Activated CD8-positive, alpha-beta memory T cell treated with anti-CD3 and anti-CD28 coated beads, Interleukin-2, amount 50 U/mL, for 24 hours (primary cell): ENCODE results near the gene L3HYPDH.
"Not testable (repeated sequence)": the region's sequence is repeated elsewhere in the genome, so short reads cannot be mapped to it uniquely, and the experiment has no call there.

Source experiments
- DNase-seq: peaks from one replicate; pipeline ENCODE4 v3.0.0-alpha.2; 2020; ENCODE audit errors: extremely low read depth

Gene L3HYPDH

DNA sequence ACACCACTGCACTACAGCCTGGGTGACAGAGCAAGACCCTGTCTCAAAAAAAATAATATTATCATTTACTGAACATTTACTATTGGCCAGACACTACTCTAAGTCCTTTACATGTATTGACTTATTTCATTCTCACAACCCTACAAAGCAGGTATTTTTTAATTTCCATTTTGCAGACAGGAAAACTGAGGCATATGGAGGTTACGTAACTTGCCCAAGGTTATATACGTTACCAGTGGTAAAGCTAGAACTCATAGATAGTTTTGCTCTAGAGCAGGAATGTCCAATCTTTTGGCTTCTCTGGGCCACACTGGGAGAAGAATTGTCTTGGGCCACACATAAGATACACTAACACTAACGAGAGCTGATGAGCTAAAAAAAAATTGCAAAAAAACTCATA is 5.7 kb downstream of the L3HYPDH start:
- no peak for DNase-seq

DNA sequence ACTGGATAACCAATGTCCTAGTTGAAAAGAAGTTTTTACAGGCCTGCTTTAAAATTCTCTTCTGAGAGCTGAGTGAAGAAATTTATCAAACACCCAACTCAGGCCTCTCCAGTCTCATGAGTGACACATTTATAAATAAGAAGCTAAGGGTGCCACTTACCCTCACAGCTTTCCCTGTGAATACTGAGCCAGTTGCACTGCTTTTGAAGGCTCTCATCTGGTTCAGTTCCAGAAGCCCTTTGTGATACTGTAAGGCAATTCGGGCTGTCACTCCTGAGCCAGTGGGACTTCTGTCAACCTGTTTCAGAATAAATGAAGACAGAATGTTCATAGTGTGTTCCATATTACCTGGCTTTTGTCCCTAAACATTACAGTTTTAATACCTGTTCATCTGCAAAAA is 8.5 kb downstream of the L3HYPDH start:
- DNase-seq: no peak

DNA sequence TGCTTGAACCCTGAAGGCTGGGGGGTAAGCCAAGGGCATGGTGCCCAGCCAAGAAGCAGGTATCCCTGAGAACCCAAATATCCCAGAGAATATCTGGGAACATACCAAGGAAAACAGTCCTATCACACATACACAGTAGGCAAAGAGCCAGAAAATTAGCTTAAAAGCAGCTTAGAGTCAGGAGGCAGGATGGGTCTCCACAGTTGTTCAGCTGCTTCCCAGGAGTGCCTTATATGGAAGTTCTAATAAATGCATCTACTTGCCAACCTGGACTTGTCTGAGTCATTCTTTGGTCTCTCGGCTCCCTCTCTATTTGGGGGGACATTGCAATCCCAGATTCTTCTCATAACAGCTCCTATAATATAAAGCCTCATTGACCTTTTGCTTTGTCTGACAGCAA is 10.0 kb downstream of the L3HYPDH start:
- no peak for DNase-seq

DNA sequence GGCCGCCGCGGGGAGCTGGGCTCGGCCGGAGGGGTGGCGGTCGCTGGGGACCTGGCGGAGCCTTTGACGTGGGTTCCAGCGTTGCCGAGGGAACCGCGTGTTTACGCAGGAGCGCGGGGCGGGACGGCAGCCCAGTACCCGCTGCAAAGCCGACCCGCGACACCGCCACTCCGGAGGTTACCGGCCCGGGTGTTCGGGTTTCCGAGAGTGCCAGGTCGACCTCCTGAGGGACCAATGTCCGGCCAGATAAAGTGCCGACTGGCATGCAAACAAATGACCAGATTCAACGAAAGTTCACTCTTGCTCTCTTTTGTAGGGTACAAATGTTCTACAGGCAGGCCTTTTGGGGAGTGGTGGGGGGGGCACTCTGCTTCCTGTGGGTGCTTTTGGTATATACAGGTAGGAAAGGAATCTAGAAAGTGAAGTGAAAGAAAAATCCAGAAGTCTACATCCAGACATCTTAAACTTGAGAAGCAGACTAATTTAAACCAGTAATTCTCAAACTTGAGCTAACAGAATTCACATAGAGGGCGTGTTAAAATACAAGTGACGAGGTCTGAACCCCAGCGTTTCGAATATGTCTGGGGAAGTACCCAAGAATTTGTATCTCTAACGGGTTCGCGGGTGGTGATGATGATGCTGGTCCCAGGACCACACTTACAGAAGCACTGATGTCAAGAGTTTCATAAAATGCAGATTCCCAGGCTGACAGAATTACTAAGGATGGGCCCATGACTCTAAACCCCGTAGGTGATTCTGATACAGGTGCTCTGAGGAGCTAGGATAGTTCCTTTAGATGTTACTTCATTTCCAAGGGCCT is 18.7 kb downstream of the L3HYPDH start, which contains the start of gene GPR135:
Gene GPR135 (minus strand): TSS at position 65 of the 820 bp plus-strand sequence. CDS start 154 bp downstream, outside the sequence.
- no peak for DNase-seq

DNA sequence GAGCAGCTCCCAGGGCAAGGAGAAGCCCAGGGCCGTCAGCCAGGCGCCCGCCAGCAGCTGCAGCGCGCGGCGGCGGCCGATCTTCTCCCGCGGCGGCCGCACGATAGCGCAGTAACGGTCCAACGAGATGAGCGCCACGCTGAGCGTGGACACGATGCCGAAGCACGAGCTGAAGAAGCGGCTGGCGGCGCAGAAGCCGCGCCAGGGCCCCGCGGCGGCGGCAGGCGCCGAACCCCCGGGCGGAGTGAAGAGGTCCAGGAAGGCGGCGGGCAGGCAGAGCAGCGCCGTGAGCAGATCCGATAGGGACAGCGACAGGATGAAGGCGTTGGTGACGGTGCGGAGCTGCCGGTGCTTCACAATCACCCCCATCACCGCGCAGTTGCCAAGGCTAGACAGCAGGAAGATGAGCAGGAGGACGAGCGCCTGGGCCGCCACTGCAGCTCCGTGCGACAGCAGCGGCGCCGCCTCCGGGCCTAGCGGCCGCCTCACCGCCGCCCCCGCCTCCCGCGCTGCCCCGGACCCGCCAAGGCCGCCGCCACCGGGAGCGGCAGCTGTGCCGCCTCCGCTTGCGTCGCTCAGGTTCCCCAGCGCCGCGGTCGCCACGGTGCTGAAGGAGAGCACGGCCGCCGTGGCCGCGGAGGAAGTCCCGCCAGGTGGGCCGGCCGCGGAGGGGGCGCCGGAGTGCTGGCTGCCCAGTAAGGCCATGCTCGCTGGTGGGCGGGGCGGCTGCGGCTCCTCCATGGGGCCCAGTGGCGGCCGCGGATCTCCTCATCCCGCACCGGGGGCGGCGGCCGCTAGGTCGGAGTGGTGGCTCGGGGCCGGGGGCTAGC is 19.5 kb downstream of the L3HYPDH start:
- DNase-seq: no peak

DNA sequence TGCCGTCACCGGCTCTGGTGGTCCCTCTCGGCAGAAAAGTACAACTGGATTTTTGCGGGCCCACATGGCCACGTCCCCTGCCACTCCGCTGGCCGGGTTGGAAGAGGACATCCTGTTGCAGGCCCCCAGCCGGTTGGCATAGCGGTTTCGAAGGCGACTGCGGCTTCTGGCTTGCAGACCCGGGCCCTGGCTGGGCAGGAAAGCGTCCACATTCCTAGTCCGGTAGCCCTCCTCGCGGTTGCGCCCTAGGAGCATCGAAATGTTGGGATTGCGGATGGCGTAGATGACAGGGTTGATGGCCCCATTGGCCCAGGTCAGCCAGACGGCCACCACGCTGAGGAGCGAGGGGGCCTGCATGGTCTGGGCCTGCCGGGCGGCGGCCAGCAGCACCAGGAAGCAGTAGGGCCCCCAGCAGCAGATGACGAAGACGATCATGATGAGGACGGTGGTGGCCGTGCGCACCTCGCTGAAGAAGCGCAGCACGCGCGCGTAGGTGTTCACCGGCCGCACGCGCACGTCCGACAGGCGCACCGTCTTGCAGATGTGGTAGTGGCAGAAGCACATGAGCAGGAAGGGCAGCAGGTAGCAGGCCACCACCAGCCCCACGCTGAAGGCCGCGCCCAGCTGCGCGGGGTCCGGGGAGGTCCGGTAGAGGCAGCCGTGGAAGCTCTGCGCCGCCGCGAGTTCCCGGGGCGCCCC is 20.3 kb downstream of the L3HYPDH start:
- no peak for DNase-seq

DNA sequence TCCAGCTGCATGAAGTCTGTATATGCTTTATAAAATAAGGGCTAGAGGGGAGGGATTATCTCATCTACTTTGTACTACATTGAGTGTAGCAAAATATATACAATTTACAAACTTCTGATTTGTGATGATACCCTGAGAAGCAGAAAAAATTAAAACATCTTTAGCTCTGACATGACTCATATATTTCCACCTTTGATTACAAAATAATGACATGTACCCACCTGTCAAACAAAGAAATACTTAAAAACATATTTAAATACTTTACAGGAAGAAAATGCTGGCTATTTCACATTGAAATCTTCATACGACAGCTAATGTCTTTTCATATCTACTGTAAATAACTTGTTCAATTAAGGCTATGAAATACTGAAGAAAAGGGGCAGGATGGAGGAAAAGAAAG is 22.3 kb downstream of the L3HYPDH start:
- no peak for DNase-seq

DNA sequence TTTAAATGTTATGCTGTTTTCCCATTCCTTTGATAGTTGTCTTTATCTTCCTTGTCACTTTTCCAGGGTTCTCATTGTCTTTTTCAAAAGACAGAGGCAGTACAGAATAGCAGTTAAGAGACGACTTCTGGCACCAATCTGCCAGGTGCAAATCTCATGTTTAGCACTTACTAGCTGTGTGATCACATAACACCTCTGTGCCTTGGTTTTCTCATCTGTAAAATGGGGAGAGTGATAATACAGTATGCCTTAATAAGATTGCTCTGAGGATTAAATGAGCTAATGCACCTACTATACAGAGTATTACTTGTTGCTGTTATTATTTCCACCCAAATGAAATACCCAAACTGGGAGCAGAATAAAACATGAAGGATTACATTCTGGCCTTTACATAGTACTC is 23.8 kb downstream of the L3HYPDH start:
- no peak for DNase-seq

DNA sequence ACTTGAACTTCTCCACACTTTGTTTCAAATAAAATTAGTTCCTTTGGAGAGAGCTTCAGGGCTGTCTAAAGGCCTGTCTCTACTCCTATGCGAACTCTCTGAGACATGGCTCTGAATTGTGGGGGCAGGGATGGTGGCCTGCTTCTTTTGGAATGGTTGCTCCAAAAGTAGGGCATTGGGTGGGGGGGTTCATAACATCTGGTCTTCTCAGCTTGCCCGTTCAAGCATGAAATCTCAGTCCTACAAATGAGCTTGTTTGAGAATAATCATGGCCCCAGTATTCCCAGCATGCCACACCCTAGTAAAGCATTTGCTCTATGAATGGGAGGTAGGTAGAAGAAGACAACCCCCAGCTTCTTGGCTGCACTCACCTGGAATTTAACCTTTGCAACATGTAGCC is 25.7 kb downstream of the L3HYPDH start:
- no peak for DNase-seq

DNA sequence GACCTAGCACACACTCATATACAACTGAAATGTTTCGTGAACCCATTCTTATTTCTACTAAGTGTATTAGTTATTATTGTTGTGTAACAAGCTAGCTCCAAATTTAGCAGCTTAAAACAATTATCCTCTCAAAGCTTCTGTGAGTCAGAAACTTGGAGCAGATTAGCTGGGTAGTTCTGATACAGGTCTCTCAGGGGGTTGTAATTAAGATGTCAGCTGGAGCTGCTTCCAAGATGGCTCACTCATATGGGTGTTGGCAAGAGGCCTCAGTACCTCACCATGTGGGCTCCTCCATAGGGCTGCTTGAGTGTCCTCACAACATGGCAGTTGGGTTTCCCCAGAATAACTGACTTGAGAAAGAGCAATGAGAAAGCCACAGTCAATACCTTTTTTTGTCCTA is 28.8 kb downstream of the L3HYPDH start:
- no peak for DNase-seq

DNA sequence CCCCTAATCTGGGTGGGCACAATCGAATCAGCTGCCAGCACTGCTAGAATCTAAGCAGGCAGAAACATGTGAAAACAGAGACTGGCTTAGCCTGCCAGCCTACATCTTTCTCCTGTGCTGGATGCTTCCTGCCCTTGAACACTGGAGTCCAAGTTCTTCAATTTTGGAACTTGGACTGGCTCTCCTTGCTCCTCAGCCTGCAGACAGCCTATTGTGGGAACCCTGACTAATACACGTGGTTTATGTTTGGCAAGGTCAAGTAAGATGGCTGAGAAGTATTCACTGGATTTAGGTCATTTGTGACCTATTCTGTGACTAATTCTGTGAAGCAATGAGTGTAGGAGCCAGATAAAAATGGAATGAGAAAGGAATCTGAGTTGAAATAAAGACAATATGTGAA is 30.1 kb downstream of the L3HYPDH start:
- DNase-seq: no peak

DNA sequence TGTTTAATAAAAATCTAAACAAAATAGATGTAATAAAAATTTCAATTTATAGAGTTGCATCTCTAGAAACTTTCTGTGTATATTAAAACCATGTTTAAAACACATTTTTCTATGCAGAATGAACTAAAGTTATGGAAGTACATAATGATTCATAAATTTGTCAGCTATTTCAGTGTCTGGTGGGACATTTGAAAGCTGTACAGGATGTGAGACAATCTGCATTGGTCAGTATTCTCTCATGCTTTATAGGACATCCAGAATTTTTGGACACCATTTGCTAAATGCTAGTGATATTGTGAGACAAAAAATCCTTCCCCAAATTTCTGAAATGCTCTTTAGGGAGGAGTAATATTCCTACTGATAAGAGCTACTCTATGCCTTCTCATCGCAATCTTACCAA is 32.4 kb downstream of the L3HYPDH start:
- no peak for DNase-seq

DNA sequence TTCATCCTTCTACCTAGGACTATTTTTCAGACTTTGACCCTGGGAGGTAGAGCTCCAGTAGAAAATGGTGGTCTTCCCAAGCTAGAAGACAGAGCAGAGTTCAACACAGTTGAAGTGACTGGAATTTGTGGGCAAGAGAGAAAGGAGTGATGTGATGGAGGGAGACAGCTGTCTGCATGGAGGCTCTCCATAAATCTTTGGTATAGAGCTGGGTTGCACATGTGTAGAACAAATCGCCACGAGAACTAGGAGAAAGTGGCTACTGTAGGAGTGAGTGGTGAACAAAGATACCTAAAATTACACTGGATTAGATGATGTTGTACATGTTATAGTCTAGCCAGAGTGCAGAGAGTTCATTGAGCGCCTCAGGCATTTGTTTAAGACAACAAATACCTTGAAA is 33.5 kb downstream of the L3HYPDH start:
- DNase-seq: no peak

DNA sequence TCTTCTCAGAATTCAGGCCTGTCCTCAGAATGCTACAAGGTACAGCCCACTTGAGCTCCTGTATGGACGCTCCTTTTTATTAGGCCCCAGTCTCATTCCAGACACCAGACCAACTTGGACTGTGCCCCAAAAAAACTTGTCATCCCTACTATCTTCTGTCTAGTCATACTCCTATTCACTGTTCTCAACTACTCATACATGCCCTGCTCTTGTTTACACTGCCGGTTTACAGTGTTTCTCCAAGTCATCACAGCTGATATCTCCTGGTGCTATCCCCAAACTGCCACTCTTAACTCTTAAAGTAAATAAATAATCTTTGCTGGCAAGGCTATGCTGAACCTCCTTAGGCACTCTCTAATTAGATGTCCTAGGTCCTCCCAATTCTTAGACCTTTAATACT is 35.5 kb downstream of the L3HYPDH start:
- not testable (repeated sequence) for DNase-seq

DNA sequence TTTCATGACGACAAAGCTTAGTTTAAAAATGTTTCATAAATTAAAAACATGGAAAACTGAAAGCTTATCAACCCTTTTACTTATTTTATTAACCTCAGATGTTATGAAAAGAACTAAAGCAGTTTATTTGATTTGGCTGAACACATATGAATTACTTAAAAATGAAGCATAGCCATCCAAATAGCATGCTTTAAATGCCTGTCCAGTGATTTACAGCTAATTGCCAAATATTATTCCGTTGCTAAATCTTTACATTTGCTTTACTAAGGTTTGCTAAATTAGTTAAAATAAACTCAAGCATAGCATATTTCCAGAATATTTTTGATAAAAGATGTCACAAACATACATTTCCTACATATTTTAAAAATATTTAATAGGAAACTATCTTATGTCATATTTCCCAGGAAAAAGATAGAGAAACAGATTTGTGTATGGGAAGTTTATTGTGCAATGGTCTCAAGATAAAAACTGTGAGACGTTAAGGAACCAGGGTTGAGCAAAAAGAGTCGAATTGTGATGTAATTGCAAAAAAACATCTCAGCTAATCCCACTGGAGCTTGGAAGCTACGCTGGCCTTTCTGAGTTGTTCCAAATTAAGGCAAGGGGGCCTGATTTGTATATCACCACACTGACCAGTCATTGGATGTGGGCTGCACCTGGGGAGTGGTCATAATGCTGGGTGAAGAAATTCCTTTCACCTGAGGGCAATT is 44.8 kb downstream of the L3HYPDH start:
- DNase-seq: no peak

DNA sequence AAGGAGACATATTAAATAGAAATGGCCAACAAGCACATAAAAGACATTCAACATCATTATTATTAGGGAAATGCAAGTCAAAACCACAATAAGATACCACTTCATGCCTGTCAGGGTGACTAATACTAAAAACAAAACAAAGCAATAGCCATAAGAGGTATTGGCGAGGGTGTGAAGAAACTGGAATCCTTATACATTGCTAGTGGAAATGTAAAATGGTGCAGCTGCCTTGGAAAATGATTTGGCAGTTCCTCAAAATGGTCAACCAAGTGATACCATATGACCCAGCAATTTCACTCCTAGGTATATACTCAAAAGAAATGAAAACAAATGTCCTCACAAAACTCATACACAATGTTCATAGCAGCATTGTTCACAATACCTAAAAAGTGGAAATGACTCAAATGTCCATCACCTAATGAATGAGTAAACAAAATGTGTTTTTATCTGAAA is 46.0 kb downstream of the L3HYPDH start:
- DNase-seq: no peak

DNA sequence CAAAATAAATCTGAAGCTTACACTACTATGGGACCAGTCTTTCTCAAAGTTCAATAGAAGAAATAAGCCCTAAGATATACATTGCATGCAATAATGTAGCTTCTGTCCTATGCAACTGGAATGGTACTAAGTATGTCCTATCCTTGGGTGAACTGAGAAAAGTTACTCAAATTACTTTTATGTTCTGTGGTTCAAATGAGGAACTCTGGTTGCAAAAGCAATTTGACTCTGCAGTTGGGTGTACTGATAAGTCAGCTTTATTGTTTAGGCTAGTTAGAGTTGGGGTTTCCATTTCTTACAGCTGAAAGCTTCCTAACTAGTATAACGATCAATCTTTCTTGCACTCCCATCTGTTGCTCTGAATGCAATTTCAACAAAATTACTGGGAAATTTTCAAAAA is 48.2 kb downstream of the L3HYPDH start:
- no peak for DNase-seq

DNA sequence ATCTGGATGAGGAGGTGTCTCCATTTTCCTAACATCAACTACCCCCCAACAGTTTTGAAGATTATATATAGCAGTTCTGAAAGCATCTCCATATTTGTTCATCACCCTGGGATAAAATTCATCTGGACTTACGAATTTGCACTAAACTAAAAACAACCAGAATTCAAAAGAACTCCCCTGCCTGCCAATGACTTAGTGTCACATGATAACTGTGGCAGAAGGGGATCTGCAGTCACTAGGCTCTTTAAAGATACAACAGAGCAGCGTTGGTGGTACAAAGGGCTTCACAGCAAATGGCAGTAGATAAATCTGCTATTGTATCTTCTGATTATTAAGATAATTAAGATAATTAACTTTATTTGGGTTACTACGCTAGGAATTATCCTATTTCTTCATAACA is 49.1 kb downstream of the L3HYPDH start:
- DNase-seq: no peak

DNA sequence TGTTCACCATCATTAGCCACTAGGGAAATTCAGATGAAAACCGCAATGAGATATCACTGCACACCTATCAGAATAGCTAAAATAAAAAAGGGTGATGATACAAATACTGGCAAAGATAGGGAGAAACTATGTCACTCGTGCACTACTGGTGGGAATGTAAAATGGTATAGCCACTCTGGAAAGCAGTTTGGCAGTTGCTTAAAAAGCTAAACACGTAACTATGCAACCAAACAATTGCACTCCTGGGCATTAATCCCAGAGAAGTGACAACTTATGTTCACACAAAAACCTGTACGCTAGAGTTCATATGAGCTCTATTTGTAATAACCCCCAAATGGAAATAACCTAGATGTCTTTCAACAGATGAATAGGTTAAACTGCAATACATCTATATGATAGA is 54.4 kb downstream of the L3HYPDH start:
- DNase-seq: no peak

DNA sequence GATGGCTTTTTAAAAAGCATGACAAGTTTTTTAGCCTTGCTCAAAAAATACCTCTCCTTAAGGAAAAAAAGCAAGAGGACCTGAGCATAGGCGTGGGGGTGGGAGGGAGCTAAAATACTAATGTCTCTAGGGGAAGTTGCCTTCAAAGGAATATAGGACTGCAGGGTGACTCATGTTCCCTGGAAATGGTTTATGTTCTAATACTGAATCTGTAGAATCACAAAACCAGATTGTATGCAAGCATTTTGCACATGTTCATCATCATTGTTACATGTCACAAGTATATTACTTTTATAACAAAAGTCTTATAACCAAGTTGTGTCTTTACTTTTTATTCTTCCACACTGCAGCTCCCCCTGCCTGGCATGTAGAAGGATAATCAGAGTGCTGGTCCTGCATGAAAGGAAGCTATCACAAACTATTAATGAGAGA is 55.6 kb downstream of the L3HYPDH start:
- DNase-seq: no peak
